ENCODE results near the gene HMOX2. TPM values are rescaled to one million over a fixed set of nuclear protein-coding genes. Genes with fewer than 3 reads are reported as not detected.

The HMOX2 gene
- total and polyA plus RNA-seq, 7 donors, result 20.8 to 49.0 (median 23.3) TPM

- H3K27me3 ChIP-seq (ENCODE audit: insufficient read depth in 3 of 3, low read length in 2 of 3), result no peaks in the 10 kb centered on the region
- H3K4me3 ChIP-seq, result peak overlapping the region; percentile 40
- no peak for TF ChIP-seq CTCF (IDR thresholded peaks at IDR 0.05)
- peaks cover 0 to 7% of the 10 kb centered on the region in 2 donors for H3K36me3 ChIP-seq (ENCODE audit: insufficient read depth in 1 of 2, low read depth in 1 of 2)
- peak overlapping the region; percentile 85 for H3K27ac ChIP-seq
- WGBS, 3 donors, result 54 to 63% (median 58%) methylated on average over 16 of the region's 16 CpGs
- peaks cover 32% of the 10 kb centered on the region for H3K4me1 ChIP-seq
- DNase-seq (no peak), ATAC-seq (peak; percentile 52 to 79 (median 64))
- intact Hi-C loops (cut with DNase I), result no loop called here
- H3K9me3 ChIP-seq, result no peaks in the 10 kb centered on the region
These were observed 53.2 kb downstream of the HMOX2 start for GRCh38 chr16:4529085-4530060.

GRCh38 chr16:4531811-4532210, 55.6 kb downstream of the HMOX2 start:
- ATAC-seq (no peak), DNase-seq (no peak)
- Histone ChIP-seq H3K27me3 (ENCODE audit: insufficient read depth in 3 of 3, low read length in 2 of 3) (no peaks in the 10 kb centered on the region), H3K4me3 (no peak overlapping the region), H3K9me3 (no peaks in the 10 kb centered on the region), H3K4me1 (peaks cover 45% of the 10 kb centered on the region), H3K27ac (peak overlapping the region; percentile 50), H3K36me3 (ENCODE audit: insufficient read depth in 1 of 2, low read depth in 1 of 2) (peaks cover 0 to 7% of the 10 kb centered on the region in 2 donors)
- no peak for TF ChIP-seq CTCF (IDR thresholded peaks at IDR 0.05)
- intact Hi-C loops (cut with DNase I), result no loop called here
- 82 to 87% (median 86%) methylated on average over 8 of the region's 8 CpGs for WGBS, 3 donors

- no peak for TF ChIP-seq CTCF (IDR thresholded peaks at IDR 0.05)
- H3K9me3 ChIP-seq, result no peaks in the 10 kb centered on the region
- H3K4me1 ChIP-seq, result peaks cover 46% of the 10 kb centered on the region
- no peaks in the 10 kb centered on the region for H3K27me3 ChIP-seq (ENCODE audit: insufficient read depth in 3 of 3, low read length in 2 of 3)
- peak overlapping the region; percentile 50 for H3K27ac ChIP-seq
- H3K36me3 ChIP-seq (ENCODE audit: insufficient read depth in 1 of 2, low read depth in 1 of 2), result peaks cover 0 to 7% of the 10 kb centered on the region in 2 donors
- H3K4me3 ChIP-seq, result no peak overlapping the region
- DNase-seq, result no peak
- 90 to 97% (median 93%) methylated on average over 10 of the region's 10 CpGs for WGBS, 3 donors
- intact Hi-C loops (cut with DNase I), result no loop called here
- no peak for ATAC-seq
These were observed 56.0 kb downstream of the HMOX2 start for GRCh38 chr16:4532238-4532637.

- DNase-seq, result no peak
- no peak overlapping the region for H3K4me3 ChIP-seq
- WGBS, 3 donors, result 80 to 87% (median 82%) methylated on average over 6 of the region's 6 CpGs
- no peaks in the 10 kb centered on the region for H3K9me3 ChIP-seq
- no peak for ATAC-seq
- intact Hi-C loops (cut with DNase I), result no loop called here
- TF ChIP-seq CTCF (IDR thresholded peaks at IDR 0.05), result no peak
- peak overlapping the region; percentile 27 for H3K27ac ChIP-seq
- H3K4me1 ChIP-seq, result peaks cover 50% of the 10 kb centered on the region
- peaks cover 0 to 7% of the 10 kb centered on the region in 2 donors for H3K36me3 ChIP-seq (ENCODE audit: insufficient read depth in 1 of 2, low read depth in 1 of 2)
- H3K27me3 ChIP-seq (ENCODE audit: insufficient read depth in 3 of 3, low read length in 2 of 3), result no peaks in the 10 kb centered on the region
These were observed 57.3 kb downstream of the HMOX2 start for GRCh38 chr16:4533490-4533889.

All from psoas muscle (tissue), 8 donors.